Ammon's horn (tissue), 1 donor: ENCODE results near the gene SKOR1.

ENCODE experiments used
- DNase-seq: peaks from one replicate; pipeline ENCODE4 v3.0.0-alpha.2; 2016; ENCODE audit warnings: low spot score

SKOR1 gene

DNA sequence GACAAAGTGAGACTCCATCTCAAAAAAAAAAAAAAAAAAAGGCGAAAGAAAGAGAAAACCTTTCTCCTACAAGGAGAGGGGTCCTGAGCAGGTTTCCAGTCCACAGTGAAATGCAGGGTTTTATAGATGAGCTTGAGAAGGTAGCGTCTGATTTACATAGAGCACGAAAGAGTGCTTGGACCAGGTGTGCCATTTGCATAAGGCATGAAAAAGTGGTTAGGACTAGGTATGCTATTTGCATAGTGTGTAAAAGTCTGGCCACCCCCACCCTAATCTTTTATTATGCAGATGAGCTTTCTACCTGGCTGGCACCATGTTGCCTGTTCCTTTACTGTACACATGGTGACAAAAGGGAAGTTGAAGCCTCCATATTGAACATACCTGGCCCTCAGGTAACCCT is 28.1 kb downstream of the SKOR1 start:
- DNase-seq: no peak

DNA sequence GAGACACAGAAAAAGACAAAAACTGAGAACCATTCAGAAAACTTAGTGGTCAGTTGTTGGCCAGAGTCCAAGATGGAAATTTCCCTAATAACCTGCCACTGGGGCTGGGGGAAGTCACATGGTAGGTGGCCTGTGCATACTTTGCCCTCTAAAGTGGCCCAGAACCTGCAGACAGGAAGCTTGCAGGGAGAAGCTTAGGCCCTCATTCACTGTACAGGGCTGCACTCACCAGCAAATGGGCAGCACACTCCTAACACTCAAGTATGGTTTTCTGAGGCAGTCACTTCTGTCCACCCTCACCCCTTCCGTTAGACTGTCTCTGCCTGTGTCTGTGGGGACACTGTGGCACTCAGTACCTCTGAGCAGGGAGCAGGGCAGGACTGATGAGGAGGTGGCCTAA is 29.0 kb downstream of the SKOR1 start:
- DNase-seq: no peak

DNA sequence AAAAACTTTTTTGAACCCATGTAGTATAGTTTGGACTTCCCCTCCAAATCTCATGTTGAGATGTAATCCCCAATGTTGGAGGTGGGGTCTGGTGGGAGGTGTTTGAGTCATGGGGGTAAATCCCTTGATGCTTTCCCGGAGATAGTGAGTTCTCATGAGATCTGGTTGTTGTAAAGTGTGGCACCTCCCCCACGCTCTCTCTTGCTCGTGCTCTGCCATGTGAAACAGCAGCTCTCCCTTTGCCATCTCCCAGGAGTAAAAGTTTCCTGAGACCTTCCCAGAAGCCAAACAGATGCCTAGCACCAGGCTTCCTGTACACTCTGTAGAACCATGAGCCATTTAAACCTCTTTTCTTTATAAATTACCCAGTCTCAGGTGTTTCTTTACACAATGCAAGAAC is 30.5 kb downstream of the SKOR1 start:
- no peak for DNase-seq

DNA sequence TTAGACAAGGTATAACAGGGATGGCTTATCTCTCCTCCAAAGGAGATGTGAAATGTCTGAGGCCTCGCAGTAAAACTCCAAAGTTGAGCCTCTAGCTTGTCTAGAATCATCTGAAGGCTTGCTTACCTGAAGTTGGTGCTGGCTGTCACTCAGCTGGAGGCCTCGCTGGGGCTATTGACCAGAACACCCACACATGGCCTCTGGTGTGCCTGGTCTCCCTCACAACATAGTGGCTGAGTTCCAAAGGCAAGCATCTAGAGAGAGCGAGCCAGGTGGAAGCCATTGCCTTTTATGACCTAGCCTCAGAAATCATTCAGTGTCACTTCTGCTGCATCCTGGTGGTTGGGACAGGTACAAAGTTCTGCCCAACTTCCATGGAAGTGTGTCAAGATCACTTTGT is 31.9 kb downstream of the SKOR1 start:
- DNase-seq: no peak

DNA sequence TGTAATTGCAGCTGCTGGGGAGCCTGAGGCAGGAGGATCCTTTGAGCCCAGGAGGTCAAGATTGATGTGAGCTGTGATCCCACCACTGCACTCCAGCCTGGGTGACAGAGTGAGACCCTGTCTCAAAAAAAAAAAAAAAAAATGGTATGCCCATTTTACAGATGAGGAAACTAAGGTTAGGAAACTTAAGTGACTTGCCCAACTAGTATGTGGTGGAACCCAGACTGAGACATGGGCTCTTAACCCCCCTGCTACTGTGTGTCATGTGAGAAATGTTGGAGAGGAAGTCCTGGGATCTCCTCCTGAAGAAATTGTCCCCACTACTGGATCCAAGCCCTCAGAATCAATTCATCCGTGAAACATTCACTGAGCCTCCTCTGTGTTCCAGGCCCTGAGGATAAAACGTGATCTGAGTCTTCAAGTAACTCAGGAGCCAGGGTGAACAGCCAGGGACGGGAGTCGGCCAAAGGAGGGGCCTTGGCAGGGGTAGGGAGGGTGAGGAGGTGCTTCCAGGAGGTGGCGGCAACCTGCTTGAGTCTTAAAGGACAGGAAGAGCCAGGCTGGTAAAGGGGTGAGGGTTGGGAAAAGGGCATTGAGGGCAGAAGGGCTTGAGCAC is 34.1 kb downstream of the SKOR1 start:
- peak; percentile 51 for DNase-seq

DNA sequence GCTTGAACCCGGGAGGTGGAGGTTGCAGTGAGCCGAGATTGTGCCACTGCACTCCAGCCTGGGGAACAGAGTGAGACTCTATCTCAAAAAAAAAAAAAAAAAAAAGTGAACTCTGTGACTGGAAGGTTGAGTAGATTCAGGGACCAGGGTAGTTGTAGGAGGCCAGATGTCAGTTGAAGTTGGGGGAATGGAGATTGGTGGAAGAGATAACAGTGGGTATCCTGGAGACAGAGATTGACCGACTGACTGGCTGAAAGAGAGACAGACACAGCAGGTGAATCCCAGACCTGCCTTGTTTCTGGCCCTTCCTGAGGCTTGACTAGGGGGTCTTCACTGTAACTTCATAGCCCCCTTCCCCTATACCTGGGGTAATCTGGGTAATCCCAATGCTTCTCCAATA is 36.7 kb downstream of the SKOR1 start:
- DNase-seq: no peak

DNA sequence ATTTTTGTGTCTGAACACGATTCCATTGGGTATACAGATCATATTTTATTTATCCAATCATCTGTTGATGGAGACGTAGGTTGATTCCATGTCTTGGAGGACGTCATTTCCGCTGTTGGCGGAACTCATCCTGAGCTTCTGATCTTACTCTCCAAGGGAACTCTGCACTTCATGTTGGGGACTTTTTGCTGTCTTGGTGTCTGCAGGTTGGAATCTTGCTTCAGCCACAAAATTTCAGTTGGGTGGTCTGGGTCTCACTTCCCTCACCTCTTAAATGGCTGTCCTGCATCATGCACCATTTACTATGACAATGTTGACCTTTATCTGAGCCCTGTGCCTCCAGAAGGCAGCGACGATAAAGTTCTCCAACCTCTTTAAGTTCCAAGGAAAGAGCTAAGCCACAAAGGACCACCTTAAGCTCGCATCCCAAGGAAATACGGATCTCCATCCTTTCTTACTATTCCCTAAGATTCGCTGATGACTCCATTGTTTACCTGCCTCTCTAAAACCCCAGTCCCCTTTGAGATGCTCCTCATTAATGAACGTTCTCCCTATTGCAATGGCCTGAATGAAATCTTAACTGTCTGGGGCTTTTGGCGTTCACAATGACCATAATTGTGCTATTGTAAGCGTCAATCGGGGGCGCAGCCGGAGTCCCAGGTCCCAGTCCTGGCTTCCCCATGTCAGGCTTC is 37.6 kb downstream of the SKOR1 start:
- DNase-seq: no peak

DNA sequence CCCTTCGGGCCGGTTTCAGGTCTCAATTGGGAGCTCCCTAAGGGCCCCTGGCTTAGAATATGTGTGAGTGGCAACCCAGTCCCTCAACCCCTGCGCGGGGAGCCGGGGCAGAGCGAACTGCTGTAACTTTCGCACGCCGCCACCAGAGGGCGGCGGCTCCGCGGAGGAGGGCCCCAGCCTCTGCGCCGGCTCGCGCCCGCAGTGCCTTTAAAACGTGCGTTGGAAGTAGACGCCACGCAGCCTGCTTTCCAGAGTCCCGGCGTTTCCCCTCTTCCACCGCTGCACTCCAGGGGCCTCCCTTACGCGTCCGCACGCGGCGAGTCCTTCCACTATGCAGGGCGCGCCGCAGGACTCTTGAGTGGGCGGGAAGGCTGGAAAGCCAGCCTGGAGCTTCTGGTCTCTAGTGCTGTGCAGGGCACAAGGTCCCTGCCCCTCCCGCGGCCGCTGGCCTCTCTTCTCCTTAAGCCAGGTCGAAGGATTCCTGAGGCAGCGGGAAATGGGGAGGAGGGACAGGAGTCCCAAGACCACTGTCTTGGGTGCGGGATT is 38.2 kb downstream of the SKOR1 start:
- DNase-seq: peak; percentile 74

DNA sequence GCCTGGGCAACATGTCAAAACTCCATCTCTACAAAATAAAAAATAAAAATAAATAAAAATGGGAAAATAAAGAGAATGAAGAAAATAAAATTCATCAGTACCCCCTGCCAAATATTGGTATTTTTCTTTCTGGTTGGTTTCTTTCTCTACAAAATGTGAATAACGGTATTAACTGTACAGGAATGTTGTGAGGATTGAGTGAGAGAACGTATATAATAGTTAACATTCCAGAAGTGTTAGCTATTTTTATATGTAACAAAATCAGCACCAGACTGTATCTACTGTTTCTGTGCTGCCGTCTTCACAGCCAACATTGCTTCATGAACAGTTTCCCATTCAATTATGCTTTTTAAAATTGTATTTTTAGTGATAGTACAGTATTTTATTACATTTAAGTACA is 40.0 kb downstream of the SKOR1 start:
- DNase-seq: no peak

DNA sequence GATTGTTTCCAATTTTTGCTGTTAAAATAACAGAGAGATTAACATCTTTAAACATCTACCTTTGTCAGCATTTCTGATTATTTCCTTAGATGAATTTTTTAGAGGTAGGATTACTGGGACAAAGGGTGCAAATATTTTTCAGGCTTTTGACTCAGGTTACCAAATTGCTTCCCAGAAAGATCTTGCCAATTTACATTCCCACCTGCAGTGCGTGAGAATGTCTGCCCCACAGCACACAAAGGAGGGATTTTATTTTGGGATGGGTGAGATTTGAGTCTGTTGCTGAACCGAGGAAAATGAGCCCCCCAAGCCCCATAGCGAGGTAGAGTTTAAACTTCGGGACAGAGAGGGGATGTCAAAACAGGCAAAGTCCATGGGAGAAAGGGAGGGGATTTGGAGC is 40.5 kb downstream of the SKOR1 start:
- no peak for DNase-seq

DNA sequence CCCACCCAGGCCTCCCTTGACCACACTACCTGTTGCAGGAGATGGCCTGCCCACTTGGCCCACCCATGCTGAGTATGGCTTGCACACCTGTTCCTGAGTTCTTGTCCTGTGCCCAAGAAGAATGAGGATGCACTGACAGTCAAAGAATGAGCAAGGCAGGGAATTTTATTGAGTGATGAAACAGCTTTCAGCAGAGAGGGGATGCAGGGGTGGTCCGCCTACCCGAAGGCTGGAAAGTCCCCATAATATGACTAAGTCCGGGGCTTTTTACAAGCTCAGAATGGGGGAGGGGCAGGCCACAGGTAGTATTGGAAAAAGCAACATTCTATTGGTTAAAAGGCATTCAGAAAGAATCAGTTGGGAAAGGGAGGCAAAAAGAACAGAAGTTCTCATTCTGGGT is 44.4 kb downstream of the SKOR1 start:
- no peak for DNase-seq

DNA sequence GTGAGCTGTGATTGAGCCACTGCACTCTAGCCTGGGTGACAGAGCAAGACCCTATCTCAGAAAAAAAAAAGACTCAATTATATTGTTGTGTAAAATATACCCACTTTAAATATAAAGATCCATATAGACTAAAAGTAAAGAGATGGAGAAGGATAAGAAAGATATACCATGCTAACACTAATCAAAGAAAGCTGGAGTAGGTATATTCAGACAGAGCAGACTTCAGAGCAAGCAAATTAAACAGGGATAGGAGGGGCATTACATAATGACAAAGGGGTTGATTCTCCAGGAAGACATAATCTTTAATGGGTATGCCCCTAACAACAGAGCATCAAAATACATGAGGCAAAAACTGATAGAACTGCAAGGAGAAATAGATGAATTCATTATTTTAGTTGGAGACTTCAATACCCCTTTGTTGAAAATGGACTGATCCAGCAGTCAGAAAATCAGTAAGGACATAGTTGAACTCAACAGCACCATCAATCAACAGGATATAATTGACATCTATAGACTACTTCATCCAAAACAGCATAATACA is 45.6 kb downstream of the SKOR1 start:
- DNase-seq: no peak

DNA sequence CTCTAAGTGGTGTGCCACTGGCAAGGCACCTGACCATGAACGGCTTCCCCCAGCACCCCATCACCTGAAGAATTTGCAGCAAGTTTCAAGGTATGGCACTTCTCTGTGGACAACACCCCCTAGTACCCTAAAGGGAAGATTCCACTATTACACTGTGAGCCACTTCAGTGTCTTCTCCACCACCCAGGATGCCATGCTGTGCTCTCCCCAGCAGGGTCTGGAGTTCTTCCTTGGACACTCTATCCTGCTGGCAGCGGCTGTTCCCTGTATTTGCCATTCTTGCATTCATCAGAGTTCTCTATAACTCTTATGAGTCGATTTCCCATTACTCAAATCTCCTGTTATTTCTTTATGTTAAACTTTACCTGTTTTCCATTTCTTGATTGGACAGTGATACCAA is 48.5 kb downstream of the SKOR1 start:
- no peak for DNase-seq

DNA sequence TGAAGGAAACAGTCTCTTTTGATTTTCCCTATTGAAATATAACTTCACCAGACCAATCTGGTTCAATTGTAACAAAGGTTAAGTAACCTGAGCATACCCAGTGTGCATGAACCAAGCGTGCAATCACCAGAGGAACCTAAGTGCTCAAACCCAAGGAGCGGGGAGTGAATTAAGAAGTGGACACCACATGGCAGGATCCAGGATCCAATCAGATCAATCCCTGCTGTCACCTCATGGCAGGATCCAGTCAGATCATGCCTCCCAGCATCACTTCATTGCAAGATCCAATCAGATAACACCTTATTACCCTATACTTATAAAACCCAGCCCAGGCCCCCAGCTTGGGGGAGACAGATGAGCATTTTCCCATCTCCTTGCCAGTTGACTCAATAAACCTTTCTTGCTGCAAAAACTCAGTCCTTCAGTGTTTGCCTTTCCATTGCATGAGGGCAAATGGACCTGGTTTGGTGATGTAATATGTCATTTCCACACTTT is 53.5 kb downstream of the SKOR1 start:
- no peak for DNase-seq

DNA sequence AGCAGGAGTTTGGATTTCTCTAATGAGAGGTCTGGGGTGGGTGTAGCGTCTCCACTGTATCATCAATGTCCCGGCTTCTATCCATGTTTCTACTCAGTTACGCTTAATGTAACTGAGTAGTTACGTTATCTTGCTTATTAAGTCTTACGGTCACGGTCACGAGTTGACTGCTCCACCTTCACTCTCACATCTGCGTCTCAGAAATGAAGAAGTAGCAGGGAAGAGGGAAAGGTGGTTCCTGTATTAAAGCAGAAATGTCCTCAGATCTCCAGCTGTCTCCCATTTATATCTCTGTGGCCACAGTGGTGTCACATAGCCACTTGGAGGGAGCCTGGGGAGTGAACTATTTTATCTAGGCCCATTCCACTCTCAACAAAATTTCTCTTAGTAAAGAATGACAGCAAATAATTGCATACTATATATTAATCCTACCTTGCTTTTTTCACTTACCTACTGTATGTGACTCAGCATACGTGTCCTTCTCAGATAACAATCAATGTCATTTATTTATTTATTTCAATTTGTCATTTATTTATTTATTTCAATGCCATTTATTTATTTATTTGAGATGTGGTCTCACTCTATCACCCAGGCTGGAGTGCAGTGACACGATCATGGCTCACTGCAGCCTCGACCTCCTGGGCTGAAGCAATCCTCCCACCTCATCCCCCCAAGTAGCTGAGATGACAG is 54.3 kb downstream of the SKOR1 start:
- DNase-seq: peak; percentile 36

DNA sequence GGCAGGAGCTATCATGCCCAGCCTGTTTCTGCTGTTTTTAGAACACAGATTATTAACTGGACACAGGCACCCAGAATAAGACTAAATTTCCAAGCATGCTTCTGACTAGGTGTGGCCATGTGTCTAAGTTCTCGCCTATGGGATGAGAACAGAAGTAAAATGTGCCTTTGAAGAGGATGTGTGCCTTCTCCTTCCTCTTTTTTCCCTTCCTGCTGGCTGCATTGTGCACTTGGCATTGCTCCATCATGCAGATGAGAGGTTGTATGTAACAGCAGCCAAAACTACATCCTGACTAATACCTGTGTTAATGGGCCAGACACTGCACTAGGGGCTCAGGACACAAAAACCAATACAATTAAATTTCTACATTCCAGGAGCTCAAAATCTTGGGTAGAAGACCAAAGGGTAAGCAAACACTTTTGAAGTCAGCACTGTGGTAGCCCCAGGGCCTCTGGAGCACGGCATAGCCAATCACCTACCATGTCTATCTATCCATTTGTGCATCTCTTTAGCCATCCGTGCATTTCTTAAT is 55.4 kb downstream of the SKOR1 start:
- DNase-seq: peak; percentile 73

DNA sequence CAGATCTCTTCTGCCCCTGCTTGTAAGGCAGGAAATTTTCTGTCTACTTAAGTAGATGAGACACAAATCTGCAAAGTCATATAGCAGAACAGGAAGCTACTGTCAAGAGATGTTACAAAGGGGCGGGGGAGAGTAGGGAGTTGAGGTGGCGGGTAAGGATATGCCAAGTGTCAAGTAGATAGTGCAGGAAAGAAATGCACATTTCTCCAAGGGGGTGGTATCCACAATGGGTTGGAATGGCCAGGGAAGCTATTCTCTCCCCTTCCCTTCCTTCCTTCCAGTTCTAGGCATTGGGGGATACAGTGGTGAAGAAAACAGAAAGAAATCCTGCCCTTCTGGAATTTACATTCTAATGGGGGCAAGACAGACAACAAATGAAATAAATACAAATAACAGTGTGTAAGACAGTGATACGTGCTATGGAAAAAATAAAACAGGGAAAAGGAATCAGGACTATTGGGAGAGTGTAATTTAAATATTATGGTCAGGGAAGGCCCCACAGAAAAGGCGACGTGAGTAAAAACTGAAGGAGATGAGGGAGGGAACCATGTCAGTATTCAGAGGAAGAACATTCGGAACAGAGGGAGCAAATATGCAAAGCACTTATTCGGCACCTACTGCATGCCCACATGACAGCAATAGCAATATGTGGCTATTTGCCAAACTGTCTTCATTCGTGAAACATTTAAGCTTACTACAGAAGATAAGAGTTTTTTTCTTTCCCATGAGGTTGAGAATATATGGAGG is 57.4 kb downstream of the SKOR1 start:
- peak; percentile 50 for DNase-seq

DNA sequence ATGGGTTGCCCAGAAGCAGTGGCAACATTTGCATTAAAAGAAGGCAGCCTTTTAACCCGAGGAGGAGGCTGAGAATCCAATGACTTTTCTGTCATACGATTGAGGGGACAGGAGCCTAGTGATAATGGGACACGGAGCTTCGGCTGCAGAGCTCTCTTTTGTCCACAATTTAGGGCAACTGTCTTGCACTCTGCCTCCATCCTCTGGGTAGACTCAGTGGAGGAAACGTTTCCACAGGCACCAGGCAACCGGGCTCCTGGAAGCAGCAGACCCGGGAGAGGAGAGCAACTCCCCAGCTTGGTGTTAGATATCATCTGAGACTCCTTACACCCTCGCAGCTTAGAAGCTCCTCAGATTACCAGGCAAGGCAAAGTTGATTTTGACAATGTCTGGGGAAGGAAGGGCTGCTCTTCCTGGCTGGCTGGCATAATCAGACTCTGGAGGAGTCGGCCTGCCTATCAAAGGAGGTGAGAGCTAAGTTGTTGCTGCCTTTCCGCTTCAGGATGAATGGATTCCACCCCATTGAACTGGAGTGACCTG is 58.0 kb downstream of the SKOR1 start:
- DNase-seq: no peak

DNA sequence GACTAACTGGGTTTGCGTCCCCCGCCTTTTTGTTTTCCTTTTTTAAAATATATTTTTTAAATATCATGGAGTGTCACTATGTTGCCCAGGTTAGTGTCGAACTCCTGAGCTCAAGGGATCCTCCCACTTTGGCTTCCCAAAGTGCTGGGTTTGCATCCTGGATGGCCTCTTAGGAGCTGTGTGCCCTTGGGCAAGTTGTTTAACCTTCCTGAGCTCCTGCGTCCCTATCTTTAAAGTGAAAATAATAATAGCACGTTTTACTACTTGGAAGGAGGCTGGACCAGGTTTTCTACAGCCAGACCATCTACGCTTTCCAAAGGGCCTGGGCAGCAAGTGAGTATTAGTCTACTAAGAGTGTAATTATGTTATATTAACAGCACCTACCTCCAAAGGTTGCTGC is 58.7 kb downstream of the SKOR1 start:
- no peak for DNase-seq
